COLO829 (cell line): Measurements from ENCODE around the gene RBM38.

Experiments used
- DNase-seq: peaks from one replicate; pipeline ENCODE4 v3.0.0; 2012; ENCODE audit warnings: low spot score

RBM38 gene

DNA sequence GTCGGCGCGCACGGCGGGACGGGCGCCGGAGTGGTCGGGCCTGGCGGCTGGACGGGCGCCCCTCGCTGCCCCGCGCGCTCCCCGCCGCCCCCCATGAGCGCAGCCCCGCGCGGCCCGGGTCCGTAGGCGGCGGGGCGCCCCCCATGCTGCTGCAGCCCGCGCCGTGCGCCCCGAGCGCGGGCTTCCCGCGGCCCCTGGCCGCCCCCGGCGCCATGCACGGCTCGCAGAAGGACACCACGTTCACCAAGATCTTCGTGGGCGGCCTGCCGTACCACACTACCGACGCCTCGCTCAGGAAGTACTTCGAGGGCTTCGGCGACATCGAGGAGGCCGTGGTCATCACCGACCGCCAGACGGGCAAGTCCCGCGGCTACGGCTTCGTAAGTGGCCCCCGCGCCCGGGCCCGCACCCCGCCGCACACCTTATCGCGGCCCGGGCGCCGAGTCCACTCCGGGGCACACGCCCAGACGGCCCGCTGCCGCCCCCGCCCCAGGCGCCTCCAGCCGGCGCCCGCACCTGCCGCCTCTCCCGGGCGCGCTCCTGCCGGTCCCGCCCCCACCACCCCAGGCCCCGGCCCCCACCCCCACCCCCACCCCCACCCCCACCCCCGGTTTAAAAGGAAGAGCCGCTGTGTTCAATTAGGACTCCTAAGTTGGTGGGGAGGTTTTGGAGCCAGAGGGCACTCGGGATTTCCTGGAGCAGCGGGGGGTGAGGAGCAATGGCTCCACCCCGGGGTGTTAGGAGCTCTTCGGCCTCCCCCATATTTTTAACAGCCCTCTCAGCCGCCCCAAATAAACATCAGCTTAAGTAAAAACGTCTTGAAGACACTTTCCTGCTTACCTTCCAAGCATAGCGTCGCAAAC lies 474 bp downstream of the RBM38 start:
- no peak for DNase-seq

GRCh38 chr20:57392512-57393271 lies 1.5 kb downstream of the RBM38 start:
- DNase-seq: no peak

DNA sequence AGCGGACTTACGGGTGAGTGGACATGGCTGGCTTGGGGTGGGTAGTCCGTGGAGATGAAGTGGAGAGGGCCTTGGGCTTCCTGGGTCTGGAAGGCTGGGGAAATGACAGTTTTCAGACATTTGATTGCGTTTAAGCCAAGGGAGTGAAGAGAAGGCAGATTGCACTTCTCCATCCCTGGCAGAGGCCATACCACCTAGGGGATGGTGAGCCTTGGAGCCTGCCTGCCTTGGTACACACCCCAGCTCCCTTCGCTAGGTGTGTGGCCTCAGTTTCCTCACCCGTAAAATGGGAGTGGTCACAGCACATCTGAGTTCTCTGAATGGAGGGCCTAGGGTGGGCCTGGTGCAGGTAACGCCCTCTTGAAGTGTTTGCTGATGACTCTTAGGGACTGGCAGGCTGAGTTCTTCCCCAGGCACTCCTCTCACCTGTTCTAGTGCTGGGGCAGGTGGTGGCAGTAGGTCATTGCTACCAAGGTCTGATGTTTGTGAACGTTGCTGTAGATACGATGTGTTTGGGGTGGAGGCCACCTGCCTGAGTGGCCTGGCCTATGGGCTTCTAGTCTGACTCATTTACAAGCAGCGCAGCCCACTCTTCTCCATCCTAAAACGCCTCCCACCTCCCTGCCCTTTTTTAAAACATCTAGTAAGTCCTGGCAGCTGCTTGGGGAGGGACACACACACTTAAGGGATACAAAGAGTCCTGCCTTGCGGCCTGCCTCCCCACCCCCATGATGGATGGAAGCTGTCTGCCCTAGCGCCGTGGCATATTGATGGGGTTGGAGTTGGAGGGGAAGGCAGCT lies 2.3 kb downstream of the RBM38 start:
- DNase-seq: no peak

DNA sequence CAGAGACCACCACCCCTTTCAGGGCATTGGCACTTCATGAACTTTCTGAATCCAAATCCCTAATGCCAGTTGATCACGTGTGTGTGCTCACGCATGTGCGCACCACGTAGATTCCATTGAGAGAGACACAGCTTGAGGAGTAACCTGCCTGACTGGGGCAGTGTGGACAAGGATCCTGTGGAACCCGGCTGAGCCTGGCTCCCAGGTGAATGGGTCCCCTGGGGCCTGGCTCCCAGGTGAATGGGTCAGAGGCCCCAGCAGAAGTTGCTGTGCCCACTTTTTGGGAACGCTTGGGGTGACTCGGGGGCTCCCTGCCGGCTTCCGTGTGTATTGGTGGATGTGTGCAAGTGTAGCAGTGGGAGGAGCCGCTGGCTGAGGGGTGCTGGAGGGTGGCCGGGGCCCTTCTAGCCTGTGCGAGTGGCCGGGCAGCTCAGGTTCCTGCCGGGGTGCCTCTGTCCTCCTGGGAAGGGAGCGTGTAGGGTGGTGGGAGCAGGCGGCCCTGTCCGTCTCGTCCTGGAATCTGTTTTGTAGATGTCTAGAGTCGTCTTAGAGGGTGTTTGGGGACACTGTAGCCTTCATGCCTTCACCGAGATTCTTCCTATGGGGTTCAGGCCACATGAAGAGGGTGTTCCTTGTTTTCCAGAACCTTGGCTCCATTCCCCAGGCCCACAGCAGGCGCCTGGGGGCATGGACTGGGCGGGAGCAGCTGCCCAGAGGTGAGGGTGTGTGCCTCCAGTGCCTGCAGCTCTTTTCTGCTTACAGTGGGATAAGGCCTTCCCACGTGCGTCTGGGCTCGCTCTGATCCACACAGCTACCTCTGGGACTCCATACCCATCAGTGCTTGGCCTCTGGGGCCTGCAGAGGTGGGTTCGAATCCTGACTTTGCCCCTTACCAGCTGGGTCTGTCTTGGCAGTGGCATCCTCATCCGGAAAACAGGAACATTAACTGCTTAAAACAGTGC lies 3.2 kb downstream of the RBM38 start:
- DNase-seq: no peak

DNA sequence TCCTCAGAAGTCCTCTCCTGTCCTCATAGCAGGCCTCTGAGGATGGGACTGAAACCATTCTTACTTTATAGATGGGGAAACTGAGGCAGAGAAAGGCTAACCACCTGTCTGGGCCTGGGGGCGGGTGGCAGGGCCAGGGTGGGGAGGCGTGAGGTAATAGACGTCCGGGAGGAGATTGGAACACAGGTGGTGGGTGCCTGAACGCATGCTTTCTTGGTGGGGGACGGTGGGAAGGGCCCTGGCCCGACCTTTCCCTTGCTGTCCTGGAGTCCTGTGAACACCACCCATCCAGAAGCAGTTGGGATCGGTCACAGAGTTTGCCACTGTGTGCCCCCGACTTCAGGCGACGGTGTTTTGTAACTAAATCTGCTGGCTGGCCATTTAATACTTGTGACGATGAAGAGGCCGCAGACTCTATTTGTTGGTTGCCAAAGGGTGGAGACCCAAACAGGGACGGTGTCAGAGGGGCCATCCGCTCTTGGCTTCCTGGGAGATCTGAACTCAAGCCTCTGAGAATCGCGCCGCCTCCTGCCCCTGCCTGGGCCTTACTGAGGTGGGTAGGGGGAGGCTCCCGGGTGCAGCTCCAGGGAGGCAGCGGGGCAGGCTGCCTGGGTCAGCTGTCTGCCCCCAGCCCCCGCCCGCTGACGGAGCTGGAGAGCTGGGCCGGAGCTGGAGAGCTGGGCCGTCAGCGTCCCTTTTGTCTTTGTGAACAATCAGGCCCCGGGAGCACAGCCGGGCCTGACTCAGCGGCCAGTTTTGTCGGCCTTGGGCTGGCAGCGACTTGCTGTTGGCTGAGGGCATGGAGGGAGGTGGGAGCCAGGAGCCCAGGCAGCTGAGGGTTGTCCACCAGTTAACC lies 4.1 kb downstream of the RBM38 start:
- DNase-seq: no peak

DNA sequence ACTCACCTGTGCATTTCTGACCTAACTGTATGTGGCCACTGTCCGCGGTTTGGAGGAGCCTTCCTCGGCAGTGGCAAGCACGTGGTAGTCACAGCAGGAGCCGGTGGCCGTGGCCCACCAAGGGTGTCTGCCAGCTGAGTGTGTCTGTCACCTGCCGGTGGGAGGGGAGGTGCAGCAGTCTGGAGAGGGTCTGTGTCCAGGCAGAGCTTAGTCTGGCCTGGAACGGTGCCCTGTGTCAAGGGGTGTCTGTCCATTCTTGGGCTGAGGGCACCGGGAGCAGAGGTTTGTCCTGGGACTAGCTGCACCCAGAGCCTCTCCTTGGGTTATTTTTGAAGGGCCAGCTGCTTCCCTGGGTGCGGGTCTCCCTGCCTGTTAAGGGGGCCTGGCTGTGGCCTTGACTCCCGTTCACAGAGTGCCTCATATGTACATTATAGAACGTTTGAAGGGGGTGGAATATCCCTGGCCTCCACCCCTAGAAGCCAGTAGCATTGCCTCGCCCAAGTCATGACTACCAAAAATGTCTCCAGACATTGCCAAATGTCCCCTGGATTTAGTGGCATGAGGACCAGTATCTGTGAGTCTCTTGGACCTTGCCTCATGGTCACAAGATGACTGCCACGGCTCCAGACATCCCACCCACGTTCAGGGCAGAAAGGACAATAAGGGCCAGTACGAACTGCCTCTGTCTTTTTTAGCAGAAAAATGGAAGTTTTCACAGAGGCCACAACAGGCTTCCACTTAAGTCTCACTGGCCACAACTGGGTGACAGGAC lies 5.2 kb downstream of the RBM38 start:
- no peak for DNase-seq

- DNase-seq: no peak
These were observed 5.9 kb downstream of the RBM38 start for GRCh38 chr20:57396984-57397692.

DNA sequence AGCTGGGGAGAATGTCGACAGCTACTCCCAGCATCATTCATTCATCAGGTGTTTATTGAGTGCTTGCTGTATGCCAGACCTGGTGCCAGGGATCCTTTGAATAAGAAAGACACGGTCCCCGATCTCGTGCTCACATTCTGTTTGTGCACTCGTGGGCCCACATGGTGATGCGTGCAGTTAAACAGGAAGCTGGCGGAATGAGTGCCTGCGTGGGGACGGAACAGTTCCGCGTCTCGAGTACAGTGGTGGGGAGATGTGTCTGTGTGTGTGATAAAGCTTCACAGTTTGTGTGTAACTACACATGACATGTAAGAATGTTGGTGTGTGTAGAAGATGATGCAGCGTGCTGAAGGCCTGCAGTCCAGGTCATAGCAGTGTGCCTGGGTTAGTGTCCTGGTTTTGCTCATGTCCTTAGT lies 6.5 kb downstream of the RBM38 start:
- DNase-seq: no peak

- DNase-seq: no peak
These were observed 7.1 kb downstream of the RBM38 start for GRCh38 chr20:57398231-57398821.

DNA sequence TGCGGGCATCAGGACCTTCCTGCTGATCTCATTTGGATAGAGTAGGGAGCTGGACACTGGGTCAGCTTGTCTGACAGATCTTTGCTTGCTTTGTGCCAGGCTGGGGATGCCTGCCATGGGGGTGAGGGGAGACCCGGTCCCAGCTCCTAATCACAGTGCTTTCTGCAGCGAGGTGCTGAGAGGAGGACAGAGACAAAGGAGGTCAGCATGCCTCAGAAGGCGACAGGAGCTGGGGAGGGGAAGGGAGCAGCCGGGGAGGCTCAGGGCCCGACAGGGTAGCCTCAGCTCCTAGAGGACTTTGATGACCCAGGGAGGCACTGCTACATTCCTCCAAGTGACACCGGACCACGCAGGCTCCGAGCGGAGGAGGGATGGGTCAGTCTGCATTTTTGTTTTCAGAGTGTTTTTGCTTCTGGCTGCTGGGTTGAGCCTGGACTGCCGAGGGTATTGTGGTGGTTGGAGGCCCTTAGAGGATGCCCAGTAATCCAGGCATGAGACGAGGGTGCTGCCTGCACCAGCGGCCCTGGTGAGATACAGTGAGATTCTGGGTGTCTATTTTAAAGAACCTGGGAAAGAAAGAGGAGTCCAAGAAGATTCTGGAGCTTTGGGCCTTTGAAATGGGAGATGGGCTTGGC lies 7.8 kb downstream of the RBM38 start:
- DNase-seq: no peak

DNA sequence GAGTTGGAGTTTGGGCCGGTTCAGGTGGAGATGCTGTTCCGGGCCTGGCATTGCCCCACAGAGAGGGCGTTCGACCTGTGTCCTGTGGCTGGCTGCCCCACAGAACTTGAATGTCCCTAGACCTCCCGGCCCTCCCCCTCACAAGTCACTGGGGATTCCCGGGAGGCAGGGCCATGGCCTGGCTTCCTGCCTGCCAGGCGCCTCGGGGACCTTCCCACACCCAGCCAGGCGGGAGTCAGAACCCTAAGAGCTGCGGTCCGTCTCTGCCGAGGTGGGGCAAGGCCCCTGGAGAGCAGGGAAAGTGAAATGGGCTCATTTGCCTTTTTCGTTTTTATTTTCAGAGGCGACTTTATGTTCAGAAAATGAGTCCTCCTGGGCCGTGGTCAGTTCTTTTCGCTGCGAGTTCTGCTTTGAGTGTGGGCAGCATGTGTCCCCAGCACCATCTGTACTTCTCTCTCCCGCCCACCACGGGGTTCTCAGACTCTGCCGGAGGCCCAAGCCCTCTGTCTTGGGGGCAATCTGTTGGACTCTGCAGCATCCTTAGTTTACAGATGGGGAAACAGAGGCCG lies 8.5 kb downstream of the RBM38 start:
- DNase-seq: no peak

DNA sequence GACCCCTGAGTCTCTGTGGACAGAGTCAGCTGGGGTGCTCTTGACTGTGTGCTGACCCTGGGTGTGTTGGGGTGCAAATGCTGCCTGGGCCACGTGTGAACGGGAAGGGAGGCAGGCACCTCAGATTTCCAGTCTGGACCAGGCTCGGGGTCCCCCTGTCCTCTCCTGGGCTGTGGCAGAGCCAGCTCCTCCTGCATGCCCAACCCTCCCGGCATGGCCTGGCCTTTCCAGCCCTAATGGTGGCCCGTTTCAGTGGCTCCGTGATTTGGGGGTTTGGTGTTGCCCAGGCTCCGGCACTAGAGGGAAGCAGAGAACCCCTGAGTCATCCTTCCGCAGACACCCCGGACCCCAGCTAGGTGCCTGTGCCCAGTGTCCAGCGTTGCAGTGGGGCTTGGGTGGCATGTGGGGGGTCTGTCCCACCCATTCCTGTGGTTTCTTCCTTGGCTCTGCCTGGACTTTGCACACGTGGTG lies 9.1 kb downstream of the RBM38 start:
- no peak for DNase-seq

DNA sequence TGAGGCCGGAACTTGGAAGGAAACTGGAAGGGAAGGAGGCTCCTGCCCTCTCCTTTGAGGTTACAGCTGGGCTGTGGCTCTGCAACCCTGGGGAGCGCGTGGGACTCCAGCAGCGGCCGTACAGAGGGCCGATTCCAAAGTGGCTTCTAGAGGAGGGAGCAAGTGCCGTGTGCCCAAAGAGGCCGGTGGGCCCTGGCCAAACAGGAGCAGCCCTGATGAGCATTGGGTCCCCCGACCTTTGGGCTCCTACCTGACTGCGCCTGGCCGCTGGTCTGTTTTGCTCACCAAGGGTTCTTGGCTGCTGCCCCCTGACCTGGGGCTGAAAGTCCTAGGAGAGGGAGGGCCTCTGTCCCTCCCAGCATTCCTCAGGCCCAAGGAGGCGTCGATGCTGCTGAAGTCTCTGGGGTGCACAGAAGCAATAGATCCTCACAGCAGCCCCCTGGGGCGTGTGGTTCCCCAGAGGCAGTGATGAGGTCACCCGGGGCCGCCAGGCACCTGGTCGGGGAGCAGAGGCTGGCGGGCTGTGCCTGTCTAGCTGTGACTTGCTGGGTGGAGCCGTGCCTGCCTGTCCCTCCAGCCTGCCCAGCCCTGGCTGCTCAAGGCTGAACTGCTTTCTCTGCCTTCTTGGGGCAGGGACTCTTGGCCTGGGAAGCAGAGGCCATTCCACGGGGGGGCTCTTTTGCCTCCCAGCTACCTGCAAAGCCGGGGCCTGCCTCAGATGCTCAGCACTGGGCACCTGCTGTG lies 9.8 kb downstream of the RBM38 start:
- no peak for DNase-seq

DNA sequence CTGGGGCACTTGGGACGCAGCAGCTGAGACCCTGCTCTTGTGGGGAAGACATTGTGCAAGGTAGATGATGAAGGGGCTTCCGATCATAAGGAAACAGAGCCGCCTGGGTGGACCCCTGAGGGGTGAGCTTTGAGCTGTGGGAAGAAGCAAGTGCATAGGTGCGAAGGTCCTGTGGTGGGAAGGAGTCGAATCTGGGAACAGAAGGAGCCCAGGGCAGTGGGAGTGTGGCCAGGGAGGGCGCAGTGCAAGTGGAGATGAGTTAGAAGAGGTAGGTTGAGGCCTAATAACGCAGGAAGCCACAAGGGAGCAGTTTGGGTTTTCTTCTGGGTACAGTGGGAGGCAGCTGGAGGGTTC lies 10.3 kb downstream of the RBM38 start:
- DNase-seq: no peak

- DNase-seq: no peak
These were observed 11.3 kb downstream of the RBM38 start for GRCh38 chr20:57402206-57403125.

DNA sequence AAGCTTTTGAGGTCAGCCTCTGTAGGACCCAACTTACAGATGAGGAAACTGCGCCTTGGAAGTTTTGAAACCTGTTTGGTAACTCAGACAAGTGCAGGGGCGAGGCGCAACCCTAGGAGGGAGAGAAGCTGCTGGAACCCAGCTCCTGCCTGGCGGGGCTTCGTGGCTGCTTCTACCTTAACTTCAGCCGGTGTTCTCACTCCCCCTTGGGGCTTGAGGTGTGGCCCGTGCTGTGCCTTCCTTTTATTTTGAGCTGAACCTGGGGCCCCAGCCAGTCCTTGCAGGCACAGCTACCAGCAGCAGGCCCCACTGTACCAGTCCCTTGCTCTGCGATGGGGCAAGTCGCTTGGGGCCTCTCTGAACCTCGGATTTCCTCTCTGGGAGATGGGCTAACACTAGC lies 12.0 kb downstream of the RBM38 start:
- DNase-seq: no peak
